IMR-90 (cell line): Measurements from ENCODE around the gene HES6. TPM values are rescaled to one million over a fixed set of nuclear protein-coding genes. Genes with fewer than 3 reads are reported as not detected.

ENCODE experiments used
- ATAC-seq: fragments of 200-7000 bp; cut with Tn5 transposase; 2 replicates; pipeline ENCODE4 v1.9.1; 2020; ENCODE audit warnings: low read depth, mild to moderate bottlenecking, moderate library complexity
- BruUV-seq: library from RNA; stranded (reverse); fragments of 400-500 nt; replicated peaks from 2 replicates; lab custom pipeline; 2021; lab: Mats Ljungman, UMichigan
- CTCF ChIA-PET: fragments of 300-600 bp; formaldehyde crosslinking; extraction: SDS; loops from one replicate; lab custom pipeline; 2021; ENCODE audit warnings: antibody characterized with exemption; lab: Yijun Ruan, JAX
- POLR2A ChIA-PET: fragments of 300-600 bp; sonication (Branson Sonifier 250); formaldehyde crosslinking; loops from one replicate; lab custom pipeline; 2022; ENCODE audit warnings: antibody characterized with exemption; ENCODE audit not compliant: unreplicated experiment; lab: Charles Lee
- DNase-seq: peaks from one replicate; pipeline ENCODE4 v3.0.0; 2013
- H2AFZ ChIP-seq: replicated peaks from 2 replicates; pipeline ENCODE3; 2013; ENCODE audit warnings: low read length, mild to moderate bottlenecking; ENCODE audit not compliant: poor library complexity
- H2AK5ac ChIP-seq: 2 replicates; pipeline ENCODE4 v1.6.1; 2013; ENCODE audit warnings: low read depth, low read length, inconsistent platforms
- H2AK9ac ChIP-seq: replicated peaks from 2 replicates; pipeline ENCODE3; 2013; ENCODE audit warnings: mild to moderate bottlenecking, low read depth, low read length, moderate library complexity; ENCODE audit not compliant: poor library complexity
- H2BK120ac ChIP-seq: 2 replicates; pipeline ENCODE4 v1.6.1; 2013; ENCODE audit warnings: low read depth, low read length, inconsistent platforms
- H2BK15ac ChIP-seq: 3 replicates; pipeline ENCODE4 v1.6.1; 2013; ENCODE audit warnings: low read depth, low read length, inconsistent platforms
- H2BK20ac ChIP-seq: 2 replicates; pipeline ENCODE4 v1.6.1; 2013; ENCODE audit warnings: low read depth, mild to moderate bottlenecking, inconsistent platforms, low read length, moderate library complexity
- H2BK5ac ChIP-seq: 2 replicates; pipeline ENCODE4 v1.6.1; 2013; ENCODE audit warnings: mild to moderate bottlenecking, low read depth, low read length, inconsistent platforms; ENCODE audit not compliant: poor library complexity, severe bottlenecking
- H3K14ac ChIP-seq: replicated peaks from 2 replicates; pipeline ENCODE4 v1.6.1; 2013; ENCODE audit warnings: low read depth, low read length, inconsistent platforms
- H3K18ac ChIP-seq: 2 replicates; pipeline ENCODE4 v1.6.1; 2013; ENCODE audit warnings: low read depth, low read length, control low read depth
- H3K23ac ChIP-seq: 2 replicates; pipeline ENCODE4 v1.6.1; 2013; ENCODE audit warnings: low read depth, low read length, inconsistent platforms
- H3K27ac ChIP-seq: 2 replicates; pipeline ENCODE4 v1.5.1; 2013; ENCODE audit warnings: mild to moderate bottlenecking, control low read depth, low read length; ENCODE audit not compliant: insufficient read depth
- H3K27me3 ChIP-seq: 2 replicates; pipeline ENCODE4 v1.6.1; 2013; ENCODE audit warnings: low read length; ENCODE audit not compliant: control insufficient read depth, insufficient read depth
- H3K36me3 ChIP-seq: 2 replicates; pipeline ENCODE4 v1.6.1; 2013; ENCODE audit warnings: low read length, mixed read lengths; ENCODE audit not compliant: control insufficient read depth, insufficient read depth
- H3K4ac ChIP-seq: 2 replicates; pipeline ENCODE4 v1.6.1; 2013; ENCODE audit warnings: low read depth, low read length, inconsistent platforms
- H3K4me1 ChIP-seq: 2 replicates; pipeline ENCODE4 v1.6.1; 2013; ENCODE audit warnings: low read length, mixed read lengths; ENCODE audit not compliant: control insufficient read depth, insufficient read depth
- H3K4me2 ChIP-seq: 2 replicates; pipeline ENCODE4 v1.6.1; 2013; ENCODE audit warnings: low read depth, mild to moderate bottlenecking, control low read depth, low read length, moderate library complexity
- H3K4me3 ChIP-seq: 2 replicates; pipeline ENCODE4 v1.5.1; 2013; ENCODE audit warnings: low read depth, mild to moderate bottlenecking, control low read depth, low read length, moderate library complexity; ENCODE audit not compliant: insufficient read depth
- H3K56ac ChIP-seq: 2 replicates; pipeline ENCODE4 v1.6.1; 2013; ENCODE audit warnings: low read length, inconsistent platforms; ENCODE audit not compliant: insufficient read depth; ENCODE audit errors: extremely low read depth
- H3K79me1 ChIP-seq, 2 experiments: 2 replicates each; pipeline ENCODE4 v1.6.1; 2013; ENCODE audit warnings: low read length in 2 of 2, inconsistent platforms in 1 of 2, low read depth in 1 of 2
- H3K9ac ChIP-seq: 2 replicates; pipeline ENCODE4 v1.6.1; 2013; ENCODE audit warnings: low read depth, low read length, control low read depth
- H3K9me1 ChIP-seq: 2 replicates; pipeline ENCODE4 v1.6.1; 2013; ENCODE audit warnings: low read length, inconsistent platforms; ENCODE audit not compliant: insufficient read depth
- H3K9me3 ChIP-seq: 2 replicates; pipeline ENCODE4 v1.6.1; 2013; ENCODE audit warnings: low read length; ENCODE audit not compliant: control insufficient read depth, insufficient read depth
- H4K20me1 ChIP-seq: 2 replicates; pipeline ENCODE4 v1.6.1; 2013; ENCODE audit warnings: low read length, inconsistent platforms; ENCODE audit not compliant: insufficient read depth
- H4K5ac ChIP-seq: 2 replicates; pipeline ENCODE4 v1.6.1; 2013; ENCODE audit warnings: mild to moderate bottlenecking, low read depth, low read length, control low read depth
- H4K8ac ChIP-seq, 2 experiments: 2 replicates each; pipeline ENCODE4 v1.6.1; 2013; ENCODE audit warnings: low read depth in 2 of 2, low read length in 2 of 2, control low read depth in 1 of 2, inconsistent platforms in 1 of 2
- H4K91ac ChIP-seq: 2 replicates; pipeline ENCODE4 v1.6.1; 2013; ENCODE audit warnings: low read depth, low read length, inconsistent platforms; ENCODE audit not compliant: insufficient read depth
- BHLHE40 ChIP-seq: fragments of 150-350 bp; IDR thresholded peaks from 2 replicates; pipeline ENCODE4 v1.6.1; 2016; ENCODE audit warnings: mild to moderate bottlenecking, low read depth, low read length
- CEBPB ChIP-seq: IDR thresholded peaks from 2 replicates; pipeline ENCODE4 v1.6.1; 2012; ENCODE audit warnings: low read depth, low read length, improper control_type of control experiment
- CHD1 ChIP-seq: IDR thresholded peaks from 2 replicates; pipeline ENCODE4 v1.6.1; 2012; ENCODE audit warnings: low read depth, low read length, improper control_type of control experiment
- FOS ChIP-seq: fragments of 150-350 bp; IDR thresholded peaks from 2 replicates; pipeline ENCODE4 v1.6.1; 2016; ENCODE audit warnings: low read depth, low read length
- MAFK ChIP-seq: IDR thresholded peaks from 2 replicates; pipeline ENCODE4 v1.6.1; 2012; ENCODE audit warnings: low read depth, low read length, improper control_type of control experiment
- MAZ ChIP-seq: IDR thresholded peaks from 2 replicates; pipeline ENCODE4 v1.6.1; 2012; ENCODE audit warnings: low read depth, mild to moderate bottlenecking, low read length, improper control_type of control experiment, moderate library complexity, borderline replicate concordance
- MXI1 ChIP-seq: IDR thresholded peaks from 2 replicates; pipeline ENCODE4 v1.6.1; 2012; ENCODE audit warnings: low read depth, mild to moderate bottlenecking, low read length, moderate library complexity, borderline replicate concordance
- NFE2L2 ChIP-seq: fragments of 150-350 bp; IDR thresholded peaks from 2 replicates; pipeline ENCODE4 v1.6.1; 2016; ENCODE audit warnings: low read depth, mild to moderate bottlenecking, low read length
- POLR2A ChIP-seq: IDR thresholded peaks from 2 replicates; pipeline ENCODE4 v1.6.1; 2012; ENCODE audit warnings: mild to moderate bottlenecking, low read depth, low read length
- RAD21 ChIP-seq: IDR thresholded peaks from 2 replicates; pipeline ENCODE4 v1.6.1; 2012; ENCODE audit warnings: low read length, improper control_type of control experiment
- RCOR1 ChIP-seq: IDR thresholded peaks from 2 replicates; pipeline ENCODE4 v1.6.1; 2012; ENCODE audit warnings: mild to moderate bottlenecking, low read length, improper control_type of control experiment; ENCODE audit not compliant: insufficient replicate concordance
- RFX5 ChIP-seq: IDR thresholded peaks from 2 replicates; pipeline ENCODE4 v1.8.0; 2012; ENCODE audit warnings: low read depth, mild to moderate bottlenecking, low read length, moderate library complexity
- SMC3 ChIP-seq: fragments of 150-350 bp; IDR thresholded peaks from 2 replicates; pipeline ENCODE4 v1.6.1; 2016; ENCODE audit warnings: low read depth, mild to moderate bottlenecking, antibody characterized with exemption, low read length, moderate library complexity
- WGBS, 2 experiments: methylation state at CpG; one replicate each; pipeline versions ENCODE4 v1.1.5 to v1.1.7; 2013; ENCODE audit warnings: missing lambda C conversion rate in 2 of 2; ENCODE audit not compliant: insufficient read length in 1 of 2; ENCODE audit errors: extremely low coverage in 2 of 2; 5-methylcytosine and 5-hydroxymethylcytosine counted together
- dilution Hi-C: fragments of 300-500 bp; cut with HindIII; formaldehyde crosslinking; loops from one replicate; pipeline ENCODE4 v1.14.3; 2018; ENCODE audit warnings: low sequenced_read_pairs; ENCODE audit not compliant: unreplicated experiment
- in situ Hi-C: fragments of 300-500 bp; cut with MboI; formaldehyde crosslinking; loops from 3 replicates; pipeline ENCODE4 v1.14.3; 2019; ENCODE audit warnings: low sequenced_read_pairs, inconsistent platforms, mixed read lengths
- intact Hi-C: fragments of 100-400 bp; cut with micrococcal nuclease; formaldehyde crosslinking; loops from 2 replicates; pipeline ENCODE4 v1.10.0; 2022
- polyA plus RNA-seq, 3 experiments: library from polyadenylated mRNA; depleted of rRNA; stranded (reverse); fragments of >200 nt; gene quantifications; 2 replicates each; pipeline ENCODE4 v1.2.3, GENCODE V29; 2012; ENCODE audit warnings: low replicate concordance in 1 of 3
- total RNA-seq: library from RNA; depleted of rRNA; stranded (reverse); fragments of >200 nt; gene quantifications from 2 replicates; pipeline ENCODE4 v1.2.3, GENCODE V29; 2012
- TF ChIP-seq, protein P1 (sequence below): fragments of 150-350 bp; IDR thresholded peaks from 2 replicates; pipeline ENCODE4 v1.6.1; 2016; ENCODE audit warnings: low read depth, mild to moderate bottlenecking, low read length, moderate library complexity, borderline replicate concordance
- TF ChIP-seq, protein P2 (sequence below): conservative IDR thresholded peaks from 2 replicates; pipeline ENCODE4 v1.5.1; 2012; ENCODE audit warnings: mild to moderate bottlenecking, low read depth, low read length, improper control_type of control experiment
- TF ChIP-seq, protein P3 (sequence below): fragments of 150-350 bp; IDR thresholded peaks from 2 replicates; pipeline ENCODE4 v1.6.1; 2017; ENCODE audit warnings: mild to moderate bottlenecking, antibody characterized with exemption, low read length, low read depth

Gene HES6
- total and polyA plus RNA-seq, 2 of the 4 experiments (the other 2 are of a cell fraction) = 1.3 to 3.3 TPM

DNA sequence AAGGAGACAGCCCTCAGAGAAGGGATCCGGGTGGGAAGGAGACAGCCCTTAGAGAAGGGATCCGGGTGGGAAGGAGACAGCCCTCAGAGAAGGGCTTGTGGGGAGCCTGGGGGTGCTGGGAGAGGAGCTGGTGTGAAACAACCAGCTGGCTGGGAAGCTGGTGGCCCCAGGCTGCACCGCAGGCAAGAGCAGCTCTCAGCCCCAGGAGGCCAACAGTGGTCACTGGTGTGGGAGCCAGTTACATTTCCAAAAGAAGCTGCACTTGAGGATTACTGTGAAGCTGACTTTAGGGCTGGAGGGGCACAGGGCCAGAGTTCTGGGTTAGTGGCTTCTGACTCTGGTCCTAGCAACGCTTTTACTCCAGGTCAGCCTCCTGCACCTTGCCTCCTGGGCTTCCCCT, 3.3 kb downstream of the HES6 start:
- Histone ChIP-seq H3K27me3 (peaks cover 21% of the 10 kb centered on the region), H4K20me1 (no peaks in the 10 kb centered on the region), H2AK9ac (no peak overlapping the region), H3K9me3 (0 out of 2 replicates have a peak, but pooled peaks cover 2% of the 10 kb centered on the region), H2BK5ac (no peak overlapping the region), H3K4ac (no peak overlapping the region), H3K4me3 (no peak overlapping the region), H3K4me1 (peaks cover 4% of the 10 kb centered on the region; the same call in 1 of the 2 replicates), H2BK20ac (no peak overlapping the region), H3K79me1 (peaks cover 0 to 2% of the 10 kb centered on the region in 2 experiments; a peak in 1 of 4 replicates), H3K18ac (no peak overlapping the region), H3K9me1 (no peaks in the 10 kb centered on the region), H4K8ac (no peak overlapping the region), H3K4me2 (no peak overlapping the region), H2AFZ (no peak overlapping the region), H3K14ac (no peak overlapping the region), H3K27ac (no peak overlapping the region), H2BK15ac (no peak overlapping the region), H2AK5ac (no peak overlapping the region), H3K23ac (no peak overlapping the region), H4K5ac (no peak overlapping the region), H3K36me3 (no peaks in the 10 kb centered on the region), H3K56ac (no peak overlapping the region), H3K9ac (no peak overlapping the region), H2BK120ac (no peak overlapping the region), H4K91ac (no peak overlapping the region)
- TF ChIP-seq POLR2A (no peak), MAZ (no peak), RCOR1 (no peak), MXI1 (no peak), BHLHE40 (no peak), RFX5 (no peak), NFE2L2 (no peak), FOS (no peak), SMC3 (no peak), CEBPB (no peak), MAFK (no peak), CHD1 (no peak), RAD21 (no peak)
- TF ChIP-seq, protein P1, sequence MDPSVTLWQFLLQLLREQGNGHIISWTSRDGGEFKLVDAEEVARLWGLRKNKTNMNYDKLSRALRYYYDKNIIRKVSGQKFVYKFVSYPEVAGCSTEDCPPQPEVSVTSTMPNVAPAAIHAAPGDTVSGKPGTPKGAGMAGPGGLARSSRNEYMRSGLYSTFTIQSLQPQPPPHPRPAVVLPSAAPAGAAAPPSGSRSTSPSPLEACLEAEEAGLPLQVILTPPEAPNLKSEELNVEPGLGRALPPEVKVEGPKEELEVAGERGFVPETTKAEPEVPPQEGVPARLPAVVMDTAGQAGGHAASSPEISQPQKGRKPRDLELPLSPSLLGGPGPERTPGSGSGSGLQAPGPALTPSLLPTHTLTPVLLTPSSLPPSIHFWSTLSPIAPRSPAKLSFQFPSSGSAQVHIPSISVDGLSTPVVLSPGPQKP = no peak
- TF ChIP-seq, protein P2, sequence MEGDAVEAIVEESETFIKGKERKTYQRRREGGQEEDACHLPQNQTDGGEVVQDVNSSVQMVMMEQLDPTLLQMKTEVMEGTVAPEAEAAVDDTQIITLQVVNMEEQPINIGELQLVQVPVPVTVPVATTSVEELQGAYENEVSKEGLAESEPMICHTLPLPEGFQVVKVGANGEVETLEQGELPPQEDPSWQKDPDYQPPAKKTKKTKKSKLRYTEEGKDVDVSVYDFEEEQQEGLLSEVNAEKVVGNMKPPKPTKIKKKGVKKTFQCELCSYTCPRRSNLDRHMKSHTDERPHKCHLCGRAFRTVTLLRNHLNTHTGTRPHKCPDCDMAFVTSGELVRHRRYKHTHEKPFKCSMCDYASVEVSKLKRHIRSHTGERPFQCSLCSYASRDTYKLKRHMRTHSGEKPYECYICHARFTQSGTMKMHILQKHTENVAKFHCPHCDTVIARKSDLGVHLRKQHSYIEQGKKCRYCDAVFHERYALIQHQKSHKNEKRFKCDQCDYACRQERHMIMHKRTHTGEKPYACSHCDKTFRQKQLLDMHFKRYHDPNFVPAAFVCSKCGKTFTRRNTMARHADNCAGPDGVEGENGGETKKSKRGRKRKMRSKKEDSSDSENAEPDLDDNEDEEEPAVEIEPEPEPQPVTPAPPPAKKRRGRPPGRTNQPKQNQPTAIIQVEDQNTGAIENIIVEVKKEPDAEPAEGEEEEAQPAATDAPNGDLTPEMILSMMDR = no peak
- TF ChIP-seq, protein P3, sequence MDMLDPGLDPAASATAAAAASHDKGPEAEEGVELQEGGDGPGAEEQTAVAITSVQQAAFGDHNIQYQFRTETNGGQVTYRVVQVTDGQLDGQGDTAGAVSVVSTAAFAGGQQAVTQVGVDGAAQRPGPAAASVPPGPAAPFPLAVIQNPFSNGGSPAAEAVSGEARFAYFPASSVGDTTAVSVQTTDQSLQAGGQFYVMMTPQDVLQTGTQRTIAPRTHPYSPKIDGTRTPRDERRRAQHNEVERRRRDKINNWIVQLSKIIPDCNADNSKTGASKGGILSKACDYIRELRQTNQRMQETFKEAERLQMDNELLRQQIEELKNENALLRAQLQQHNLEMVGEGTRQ = no peak
- BruUV-seq = no TSS peak
- DNase-seq (no peak), ATAC-seq (no peak)
- intact Hi-C loops (no loop called here), in situ Hi-C loops (no loop called here), dilution Hi-C loops (no loop called here)
- CTCF ChIA-PET = no interaction called here
- WGBS, 2 experiments = 75% methylated on average over 2 of the region's 4 CpGs; no CpG with 5 or more reads in 1 of the 2 experiments
- POLR2A ChIA-PET = no interaction called here
